ENCODE measurements around the gene IQSEC3. TPM values are rescaled to one million over a fixed set of nuclear protein-coding genes. Genes with fewer than 3 reads are reported as not detected.

The IQSEC3 gene
- total RNA-seq, 1 experiment from 2014 or later = not detected

DNA sequence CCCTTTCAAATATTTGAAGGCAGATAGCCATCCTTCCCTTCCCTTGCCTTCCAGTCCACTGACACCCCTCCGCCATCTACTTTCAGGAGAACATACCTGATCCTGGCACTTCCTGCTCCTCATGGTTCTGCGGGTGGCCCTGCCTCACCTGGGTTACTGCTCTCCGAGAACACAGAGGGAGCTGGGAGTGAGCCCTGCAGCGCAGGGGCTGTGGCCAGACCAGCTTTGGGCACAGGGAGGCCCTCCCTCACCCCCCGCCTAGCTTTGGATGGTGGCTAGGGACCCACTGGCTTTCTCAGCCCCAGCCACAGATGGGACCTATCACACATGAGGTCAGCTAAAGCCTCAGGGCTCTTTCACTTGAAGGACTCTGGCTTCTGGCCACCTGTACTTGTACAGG, 12.4 kb downstream of the IQSEC3 start:
- DNase-seq (ENCODE audit: low read depth) = no peak

DNA sequence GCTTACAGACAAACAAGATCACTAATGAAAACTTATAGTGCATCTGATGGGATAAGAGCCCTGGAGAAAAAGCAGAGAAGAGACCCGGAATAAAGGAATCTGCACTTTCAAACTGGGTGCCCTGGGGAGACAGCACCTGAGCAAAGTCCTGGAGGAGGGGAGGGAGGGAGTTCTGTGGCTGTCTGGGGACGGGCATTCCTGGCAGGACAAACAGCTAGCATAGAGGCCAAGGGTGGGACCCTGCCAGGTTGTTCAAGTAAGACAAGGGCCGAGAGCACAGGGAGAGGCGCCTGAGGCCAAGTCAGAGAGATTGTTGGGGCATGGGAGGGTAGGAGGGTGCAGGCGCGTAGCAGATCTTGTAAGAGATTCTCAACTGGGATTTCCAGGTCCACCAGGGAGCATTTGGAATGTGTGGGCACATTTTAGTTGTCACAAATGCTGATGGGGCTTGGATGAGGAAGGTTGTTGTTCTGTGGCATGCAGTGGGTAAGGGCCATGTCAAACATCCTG, 14.2 kb downstream of the IQSEC3 start:
- no peak for DNase-seq (ENCODE audit: low read depth)

DNA sequence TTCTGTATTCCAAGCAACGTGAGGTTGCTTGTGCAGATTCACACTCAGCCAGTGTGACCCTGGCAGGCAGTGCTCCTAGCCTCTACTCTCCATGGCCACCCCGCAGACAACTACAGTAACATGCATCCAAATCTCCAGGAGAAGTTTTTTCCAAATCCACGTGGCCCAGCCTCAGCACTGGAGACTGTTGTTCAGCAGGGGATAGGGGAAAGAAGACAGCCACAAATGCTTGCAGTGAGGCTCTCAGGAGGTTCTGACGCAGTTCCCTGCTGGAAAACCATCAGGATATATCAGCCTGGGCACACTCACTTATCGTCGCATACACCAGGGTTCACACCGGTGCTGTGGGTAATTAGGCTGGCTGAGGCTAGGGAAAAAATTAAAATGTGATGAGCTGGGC, 16.2 kb downstream of the IQSEC3 start:
- no peak for DNase-seq (ENCODE audit: low read depth)

DNA sequence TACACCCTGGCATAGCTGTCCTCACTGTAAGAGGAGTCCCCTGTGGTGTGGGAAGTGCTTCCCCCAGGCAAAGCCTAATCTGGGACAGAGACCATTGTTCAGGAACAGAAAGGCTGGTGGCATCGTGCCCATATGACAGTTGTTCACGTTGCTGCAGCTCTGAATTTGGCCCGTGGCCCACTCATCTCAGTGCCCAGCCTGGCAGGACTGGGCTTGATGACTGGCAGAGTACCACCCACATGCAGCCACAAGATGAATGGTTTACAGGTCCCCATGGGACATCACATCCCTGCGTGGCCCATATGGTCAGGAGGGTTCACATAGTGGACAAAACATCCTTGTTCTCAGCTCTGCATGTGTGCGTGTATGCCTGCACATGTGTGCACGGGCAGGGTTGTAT, 17.5 kb downstream of the IQSEC3 start:
- no peak for DNase-seq (ENCODE audit: low read depth)

DNA sequence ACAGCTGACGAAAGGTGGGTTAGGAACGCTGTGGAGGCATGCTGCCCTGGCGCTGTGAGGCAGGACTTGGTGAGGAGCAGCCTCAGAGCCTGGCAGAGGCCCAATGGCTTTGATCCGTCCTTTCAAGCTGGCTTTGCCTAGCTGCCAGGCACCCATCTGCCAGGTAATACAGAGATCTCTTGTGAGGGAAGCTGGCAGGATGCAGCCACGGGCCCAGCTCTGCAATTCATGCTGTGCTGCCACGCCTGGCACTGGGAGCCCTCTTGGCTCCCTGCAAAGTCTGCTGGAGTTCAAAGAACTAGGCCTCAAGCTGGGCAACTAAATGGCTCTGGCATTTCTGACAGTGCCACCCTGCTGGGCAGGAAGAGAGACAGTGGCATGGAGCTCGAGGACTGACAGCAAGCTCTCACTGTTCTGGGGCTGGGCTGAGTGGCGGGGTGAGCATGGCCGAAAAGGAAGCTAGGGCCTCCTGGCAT, 18.7 kb downstream of the IQSEC3 start:
- DNase-seq (ENCODE audit: low read depth) = no peak

GRCh38 chr12:87315-87714, 20.7 kb downstream of the IQSEC3 start:
- no peak for DNase-seq (ENCODE audit: low read depth)

GRCh38 chr12:87856-88255, 21.3 kb downstream of the IQSEC3 start:
- DNase-seq (ENCODE audit: low read depth) = no peak

- DNase-seq (ENCODE audit: low read depth) = no peak
These were observed 23.1 kb downstream of the IQSEC3 start for GRCh38 chr12:89653-90052.

- DNase-seq (ENCODE audit: low read depth) = no peak
These were observed 24.6 kb downstream of the IQSEC3 start for GRCh38 chr12:91213-91612.

- no peak for DNase-seq (ENCODE audit: low read depth)
These were observed 26.9 kb downstream of the IQSEC3 start for GRCh38 chr12:93266-94005.

- DNase-seq (ENCODE audit: low read depth) = no peak
These were observed 30.0 kb downstream of the IQSEC3 start for GRCh38 chr12:96543-96942.

- no peak for DNase-seq (ENCODE audit: low read depth)
These were observed 32.4 kb downstream of the IQSEC3 start for GRCh38 chr12:98924-99352.

- no peak for DNase-seq (ENCODE audit: low read depth)
These were observed 33.0 kb downstream of the IQSEC3 start for GRCh38 chr12:99605-100004.

DNA sequence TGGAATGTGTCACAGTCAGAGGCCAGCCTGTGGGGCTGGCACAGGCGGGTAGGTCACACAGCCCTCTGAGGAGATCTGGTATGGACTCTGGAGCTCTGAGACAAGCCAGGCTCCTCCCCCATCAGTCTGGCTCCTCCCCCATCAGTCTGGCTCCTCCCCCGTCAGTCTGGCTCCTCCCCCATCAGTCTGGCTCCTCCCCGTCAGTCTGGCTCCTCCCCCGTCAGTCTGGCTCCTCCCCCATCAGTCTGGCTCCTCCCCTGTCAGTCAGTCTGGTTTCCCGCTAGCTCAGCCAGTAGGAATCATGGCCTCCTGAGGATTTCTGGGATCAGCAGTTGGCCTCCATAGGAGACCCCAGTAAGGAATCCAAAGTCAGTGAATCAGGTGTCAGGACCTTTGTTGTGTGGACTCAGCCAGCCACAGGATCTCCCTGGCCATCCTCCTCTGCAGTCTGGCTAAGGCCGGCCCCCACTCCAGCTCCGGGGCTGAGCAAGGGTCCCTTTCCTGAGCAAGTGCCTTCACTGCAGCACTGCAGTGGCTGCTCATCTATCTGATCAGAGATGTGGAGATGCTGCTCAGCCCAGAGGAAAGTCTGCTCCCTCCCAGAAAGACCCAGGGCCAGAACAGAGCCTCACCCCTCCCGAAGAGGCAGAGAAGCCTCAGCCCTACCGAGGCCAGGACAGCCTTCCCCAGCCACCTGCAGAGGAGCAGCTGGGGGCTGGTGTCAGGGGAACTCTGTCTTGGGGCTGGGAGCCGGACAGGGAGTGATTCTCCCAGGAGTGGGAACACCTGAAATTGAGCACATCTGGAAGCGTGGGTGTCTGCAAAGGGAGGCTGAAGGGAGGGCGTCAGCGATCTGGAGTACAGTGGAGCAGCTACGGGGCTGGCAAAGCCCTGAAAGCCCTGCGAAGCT, 35.7 kb downstream of the IQSEC3 start:
- DNase-seq (ENCODE audit: low read depth) = no peak

DNA sequence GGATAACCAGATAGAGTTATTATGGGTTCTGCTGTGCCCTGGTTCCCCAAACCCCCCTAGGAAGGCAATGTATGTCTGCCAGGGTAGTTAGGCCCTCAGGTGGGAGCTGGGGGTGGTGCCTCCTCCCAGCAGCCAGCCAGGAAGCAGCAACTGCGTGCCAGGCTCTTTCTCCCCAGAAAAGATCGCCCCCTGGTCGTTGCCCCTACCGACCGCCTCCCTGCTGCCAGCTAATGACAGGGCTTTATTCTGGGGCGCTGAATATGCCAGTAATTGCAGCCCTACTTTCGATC, 36.3 kb downstream of the IQSEC3 start:
- no peak for DNase-seq (ENCODE audit: low read depth)

DNA sequence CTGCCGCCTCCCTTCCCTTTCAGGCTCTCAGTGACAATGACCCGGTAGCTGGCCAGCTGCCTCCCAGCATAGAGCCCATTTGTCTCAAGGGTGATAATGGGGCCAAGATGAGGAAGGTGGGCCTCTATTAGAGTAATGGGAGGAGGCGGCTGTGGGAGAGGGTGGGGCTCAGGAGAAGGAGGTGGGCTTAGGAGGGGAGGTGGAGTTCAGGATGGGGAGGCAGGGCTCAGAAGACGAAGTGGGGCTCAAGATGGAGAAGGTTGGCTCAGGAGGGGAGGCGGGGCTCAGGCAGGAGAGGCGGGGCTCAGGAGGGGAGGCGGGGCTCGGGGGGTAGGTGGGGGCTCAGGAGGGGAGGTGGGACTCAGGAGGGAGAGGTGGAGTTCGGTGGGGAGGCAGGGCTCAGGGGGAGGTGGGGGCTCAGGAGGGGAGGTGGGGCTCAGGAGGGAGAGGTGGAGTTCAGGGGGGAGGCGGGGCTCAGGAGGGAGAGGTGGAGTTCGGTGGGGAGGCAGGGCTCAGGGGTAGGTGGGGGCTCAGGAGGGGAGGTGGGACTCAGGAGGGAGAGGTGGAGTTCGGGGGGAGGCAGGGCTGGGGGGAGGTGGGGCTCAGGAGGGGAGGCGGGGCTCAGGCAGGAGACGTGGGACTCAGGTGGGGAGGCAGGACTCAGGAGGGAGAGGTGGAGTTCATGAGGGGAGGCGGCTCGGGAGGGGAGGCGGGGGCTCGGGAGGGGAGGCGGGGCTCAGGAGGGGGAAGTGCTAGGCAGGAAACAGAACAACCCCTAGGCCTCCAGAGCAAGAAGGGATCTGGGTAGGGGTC, 36.8 kb downstream of the IQSEC3 start:
- no peak for DNase-seq (ENCODE audit: low read depth)

DNA sequence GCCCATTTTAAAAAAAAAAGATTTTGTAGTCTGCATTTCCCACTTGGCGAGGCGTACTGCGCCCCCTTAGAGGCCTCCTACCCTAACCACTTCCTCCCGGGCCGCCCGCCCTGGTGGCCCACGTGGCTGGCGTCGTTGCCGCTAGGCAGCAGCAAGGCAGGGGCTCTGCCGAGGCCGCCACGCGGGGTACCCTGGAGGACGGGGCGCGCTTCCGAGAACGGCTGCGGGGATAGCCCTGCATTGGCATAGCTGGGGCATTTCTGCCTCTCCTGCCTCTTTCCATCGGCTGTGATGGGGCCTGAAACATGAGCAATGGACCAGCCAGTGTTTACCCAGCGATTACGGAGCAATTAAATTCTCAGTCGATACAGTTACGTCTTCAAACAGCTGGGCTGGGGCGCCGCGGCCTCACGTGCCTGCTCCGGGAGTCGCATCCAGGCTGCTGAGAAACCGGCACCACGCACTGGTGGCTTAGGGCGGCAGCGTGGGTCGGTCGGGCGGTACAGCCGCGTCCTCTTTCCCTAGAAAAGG, 38.0 kb downstream of the IQSEC3 start:
- no peak for DNase-seq (ENCODE audit: low read depth)

DNA sequence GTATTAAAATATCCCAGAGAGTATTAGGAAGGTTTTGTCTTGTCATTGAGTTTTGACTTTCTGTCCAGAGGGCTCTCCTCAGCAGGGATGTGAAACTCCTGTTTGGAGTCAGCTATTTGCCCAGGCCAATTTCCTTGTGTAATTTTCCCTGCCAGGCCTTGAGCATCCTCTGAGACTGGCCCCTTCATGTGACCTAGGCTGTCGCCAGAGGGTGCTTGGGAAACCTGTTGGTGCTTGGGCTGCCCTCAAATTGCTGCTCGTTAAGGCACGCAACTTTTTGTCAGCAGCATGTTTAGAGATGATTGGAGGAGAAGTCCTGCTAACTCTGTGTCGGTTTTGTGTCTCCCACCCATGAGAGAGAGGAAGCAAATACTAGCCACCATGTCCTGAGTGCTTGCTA, 39.1 kb downstream of the IQSEC3 start:
- no peak for DNase-seq (ENCODE audit: low read depth)

DNA sequence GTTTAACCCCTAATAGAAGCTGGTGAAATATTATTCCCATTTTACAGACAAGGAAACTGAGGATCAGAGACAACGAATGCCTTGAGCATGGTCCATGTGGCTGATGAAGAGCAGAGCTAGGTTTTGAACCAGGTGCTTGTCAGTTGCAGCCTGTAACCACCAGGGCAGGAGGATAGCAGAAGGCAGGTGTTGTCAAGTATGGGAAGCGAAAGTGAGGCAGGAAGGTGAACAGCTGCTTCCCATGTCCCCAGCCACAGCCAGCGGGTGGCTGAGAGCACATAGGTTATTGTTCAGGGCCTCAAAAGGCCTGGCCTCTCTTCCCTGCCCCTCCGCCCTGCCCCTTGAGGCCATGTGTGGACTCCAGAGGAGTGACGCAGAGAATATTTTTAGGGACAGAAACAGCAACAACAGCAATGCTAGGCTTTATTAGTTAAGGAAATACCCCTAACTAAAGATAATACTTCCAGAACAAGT, 39.6 kb downstream of the IQSEC3 start:
- DNase-seq (ENCODE audit: low read depth) = no peak

- no peak for DNase-seq (ENCODE audit: low read depth)
These were observed 42.0 kb downstream of the IQSEC3 start for GRCh38 chr12:108594-108993.

- no peak for DNase-seq (ENCODE audit: low read depth)
These were observed 42.9 kb downstream of the IQSEC3 start for GRCh38 chr12:109446-109845.

DNA sequence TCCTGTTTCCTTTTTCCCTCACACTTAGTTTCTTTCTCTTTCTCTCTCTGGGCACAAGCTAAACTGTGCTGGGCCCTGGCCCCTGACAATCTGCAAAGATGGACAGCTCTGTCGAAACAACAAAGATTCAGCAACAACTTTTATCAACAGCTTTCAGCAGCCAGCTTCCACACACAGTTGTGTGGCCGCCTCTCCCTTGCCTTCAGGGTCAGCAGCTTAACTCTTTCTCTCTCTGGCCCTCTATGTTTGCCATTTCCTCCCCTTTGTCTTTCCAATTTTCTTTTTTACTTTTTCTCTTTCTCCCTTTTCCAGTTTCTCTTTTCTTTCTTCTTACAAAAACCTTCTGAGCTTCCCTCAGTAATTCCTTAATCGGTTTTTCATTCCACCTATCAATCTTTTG, 43.3 kb downstream of the IQSEC3 start:
- no peak for DNase-seq (ENCODE audit: low read depth)

Measured in RPMI7951 (cell line).